Hindlimb muscle (tissue), 1 donor: Measurements from ENCODE around the gene ST3GAL3. TPM values are rescaled to one million over a fixed set of nuclear protein-coding genes. Genes with fewer than 3 reads are reported as not detected.
"Not testable (repeated sequence)": the region's sequence is repeated elsewhere in the genome, so short reads cannot be mapped to it uniquely, and the experiment has no call there.

Source experiments
- DNase-seq: peaks from one replicate; pipeline ENCODE4 v3.0.0-alpha.2; 2013
- polyA plus RNA-seq: library from polyadenylated mRNA; unstranded; fragments of 120-200 nt; gene quantifications from one replicate; pipeline ENCODE4 v1.2.1, GENCODE V29; 2013; ENCODE audit not compliant: insufficient read length

ST3GAL3 gene
- polyA plus RNA-seq, 1 donor: 36.4 TPM

DNA sequence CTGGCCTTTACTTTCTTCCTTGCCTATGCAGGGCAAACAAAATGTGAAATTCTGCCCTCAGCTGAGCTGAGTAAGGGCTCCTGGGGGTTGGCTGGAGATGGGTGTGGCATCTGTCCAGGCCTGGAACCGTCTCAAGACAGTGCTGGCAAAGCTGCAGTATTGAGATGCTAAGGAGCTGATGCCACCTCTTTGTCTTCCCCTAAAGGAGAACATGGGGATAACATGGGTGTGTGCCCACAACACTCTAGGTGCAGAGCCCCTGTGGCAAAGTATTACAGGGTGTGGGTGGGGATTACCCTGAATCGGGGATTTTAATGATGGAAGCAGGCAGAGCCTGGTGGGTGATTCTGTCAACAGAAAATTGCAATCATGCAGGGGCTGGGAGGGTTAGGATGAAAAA lies 2.5 kb upstream of the ST3GAL3 start:
- DNase-seq: no peak

DNA sequence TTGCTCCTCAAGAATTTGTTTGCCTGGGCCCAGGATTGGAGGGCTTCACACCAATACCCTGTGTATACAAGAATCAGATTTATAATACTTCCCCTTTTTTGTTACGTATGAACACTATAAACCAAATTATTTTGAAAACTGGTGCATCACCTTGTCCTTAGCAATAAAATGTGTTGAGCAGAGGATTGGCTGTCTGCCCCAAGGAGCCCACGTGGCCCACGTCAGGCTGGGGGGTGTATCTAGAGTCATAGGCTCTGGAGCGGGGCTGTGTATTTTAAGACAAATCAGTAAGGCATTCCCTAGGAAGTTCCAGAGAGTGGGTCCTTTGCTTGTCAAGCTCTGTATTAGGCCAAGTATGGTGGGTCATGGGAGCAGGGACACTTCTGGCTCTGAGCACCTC lies 2.0 kb upstream of the ST3GAL3 start:
- DNase-seq: no peak

DNA sequence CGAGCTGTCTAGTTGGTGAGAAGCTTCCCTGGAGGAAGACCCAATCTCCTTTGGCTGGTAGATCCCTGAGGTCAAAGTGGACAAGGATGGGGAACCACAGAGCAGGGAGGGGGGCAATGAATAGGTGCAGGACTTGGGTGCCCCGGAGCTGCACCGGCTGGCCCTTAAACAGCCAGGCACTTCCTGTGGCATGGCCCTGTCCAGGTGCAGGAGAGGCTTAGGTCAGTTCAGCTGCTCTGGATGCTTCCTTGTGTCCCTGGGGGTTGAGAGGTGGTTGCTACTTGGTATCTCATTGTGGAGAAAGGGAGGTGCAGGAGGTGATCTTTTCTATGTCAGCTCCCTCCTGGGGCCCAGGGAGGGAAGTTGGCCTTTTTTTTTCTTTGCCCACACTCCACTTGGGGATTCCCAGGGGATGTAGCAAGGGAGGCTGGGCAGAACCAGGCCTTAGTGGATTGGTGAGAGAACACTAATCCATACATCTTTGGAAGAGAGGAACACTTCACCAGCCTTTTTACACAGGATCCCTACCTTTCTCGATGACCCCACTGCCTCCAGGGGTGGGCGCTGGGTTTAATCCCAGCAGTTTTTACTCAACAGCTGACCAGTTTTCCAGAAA lies 1.2 kb upstream of the ST3GAL3 start:
- no peak for DNase-seq

DNA sequence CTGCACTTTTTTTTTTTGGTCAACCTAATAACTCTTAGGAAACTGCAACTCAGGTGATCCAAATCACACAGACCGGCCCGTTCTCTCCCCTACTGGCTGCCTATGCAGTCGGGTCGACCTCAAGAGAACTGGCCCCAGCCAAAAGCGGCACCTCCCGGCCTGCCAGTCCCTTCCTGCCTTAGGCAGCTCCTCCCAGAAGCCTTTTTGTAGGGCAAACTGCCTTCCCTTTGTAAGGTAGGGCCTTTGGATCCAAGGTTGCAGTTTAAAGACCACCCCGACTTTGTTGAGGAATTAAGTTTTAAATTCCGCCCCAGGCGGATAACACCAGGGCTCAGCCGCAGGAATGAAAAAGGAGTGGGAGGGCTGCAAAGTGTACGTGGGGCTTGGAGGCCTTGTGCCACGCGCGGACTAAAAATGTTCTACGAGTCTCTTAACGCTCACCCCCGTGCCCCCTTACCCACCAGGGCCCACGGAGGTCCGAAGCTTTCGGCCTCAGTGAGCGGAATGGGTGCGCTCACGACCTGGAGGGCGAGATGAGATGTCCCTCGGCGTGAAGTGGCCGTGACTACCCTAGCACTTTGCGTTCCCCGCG lies 642 bp upstream of the ST3GAL3 start:
- no peak for DNase-seq

DNA sequence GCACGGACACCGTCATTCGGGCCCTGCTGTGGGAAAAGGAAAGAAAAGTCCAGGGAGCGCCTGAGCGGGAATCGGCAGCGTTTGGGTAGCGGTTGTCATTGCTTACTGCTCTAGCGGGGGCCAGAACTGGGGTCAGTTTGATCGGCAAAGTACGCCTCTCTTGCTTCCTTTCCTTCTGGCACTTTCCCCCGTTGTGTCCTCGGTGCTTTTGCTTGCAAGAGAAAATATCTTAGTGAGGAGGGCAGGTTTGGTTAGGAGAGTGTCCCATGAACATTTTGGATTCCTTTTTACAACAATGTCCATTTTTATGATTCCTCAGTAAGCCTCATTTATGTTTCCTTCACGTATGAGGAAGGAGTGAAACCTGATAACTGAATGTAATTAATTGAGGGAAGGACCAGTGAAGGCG lies 670 bp downstream of the ST3GAL3 start:
- no peak for DNase-seq

DNA sequence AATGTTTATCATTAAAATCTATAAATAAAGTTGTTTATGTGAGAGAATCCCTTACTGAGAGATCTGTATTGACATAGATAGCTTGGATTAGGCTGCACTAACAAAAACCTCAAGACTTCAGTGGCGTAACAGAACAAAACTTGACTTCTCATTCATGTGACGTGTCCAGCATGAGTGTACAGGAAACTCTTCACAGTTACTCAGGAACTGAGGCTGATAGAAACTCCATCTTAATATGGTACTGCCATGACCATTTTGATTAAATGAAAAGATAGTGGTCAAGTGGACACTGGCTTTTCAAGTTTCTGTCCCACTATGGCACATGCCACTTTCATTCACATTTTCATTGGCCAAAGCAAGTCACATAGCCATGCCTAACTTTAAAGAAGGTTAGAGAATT lies 3.7 kb downstream of the ST3GAL3 start:
- no peak for DNase-seq

DNA sequence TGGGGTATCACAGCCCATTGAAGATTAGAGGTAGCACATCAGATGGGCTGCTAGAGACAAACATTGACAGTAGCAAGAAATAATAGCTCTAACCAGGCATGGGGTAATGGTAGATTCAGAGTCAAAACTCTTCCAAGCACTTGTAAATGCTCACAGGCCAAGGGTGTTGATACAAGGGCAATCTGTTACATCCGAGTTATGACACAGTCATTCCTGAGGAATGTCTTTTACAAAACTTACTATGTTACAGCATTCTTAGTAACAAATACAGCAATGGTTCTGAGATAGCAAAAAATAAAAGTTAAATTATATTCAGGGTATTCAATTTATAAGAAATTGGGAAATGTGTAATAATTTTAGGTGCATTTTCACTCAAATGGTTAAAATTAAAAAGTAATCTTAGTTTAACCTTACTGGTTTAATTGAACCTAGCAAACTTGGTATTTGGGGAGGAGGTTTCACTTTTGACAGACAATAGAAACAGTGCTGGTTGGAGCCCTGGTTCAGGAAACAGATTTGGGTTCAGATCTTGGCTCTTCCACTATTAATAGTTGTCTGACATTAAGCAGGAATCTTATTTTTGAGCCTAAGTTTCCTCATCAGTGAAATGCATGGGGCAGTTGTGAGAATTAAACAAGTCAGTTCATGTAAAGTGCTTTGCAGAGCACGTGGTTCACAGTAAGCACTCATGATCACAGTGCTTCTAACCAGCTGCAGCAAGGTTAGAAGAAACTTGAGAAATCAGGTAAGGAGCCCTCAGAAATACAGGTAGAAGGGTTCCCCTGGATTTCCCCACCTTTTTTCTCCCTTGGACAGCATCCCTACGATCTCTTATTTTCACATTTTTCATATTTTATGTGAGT lies 4.4 kb downstream of the ST3GAL3 start:
- no peak for DNase-seq

DNA sequence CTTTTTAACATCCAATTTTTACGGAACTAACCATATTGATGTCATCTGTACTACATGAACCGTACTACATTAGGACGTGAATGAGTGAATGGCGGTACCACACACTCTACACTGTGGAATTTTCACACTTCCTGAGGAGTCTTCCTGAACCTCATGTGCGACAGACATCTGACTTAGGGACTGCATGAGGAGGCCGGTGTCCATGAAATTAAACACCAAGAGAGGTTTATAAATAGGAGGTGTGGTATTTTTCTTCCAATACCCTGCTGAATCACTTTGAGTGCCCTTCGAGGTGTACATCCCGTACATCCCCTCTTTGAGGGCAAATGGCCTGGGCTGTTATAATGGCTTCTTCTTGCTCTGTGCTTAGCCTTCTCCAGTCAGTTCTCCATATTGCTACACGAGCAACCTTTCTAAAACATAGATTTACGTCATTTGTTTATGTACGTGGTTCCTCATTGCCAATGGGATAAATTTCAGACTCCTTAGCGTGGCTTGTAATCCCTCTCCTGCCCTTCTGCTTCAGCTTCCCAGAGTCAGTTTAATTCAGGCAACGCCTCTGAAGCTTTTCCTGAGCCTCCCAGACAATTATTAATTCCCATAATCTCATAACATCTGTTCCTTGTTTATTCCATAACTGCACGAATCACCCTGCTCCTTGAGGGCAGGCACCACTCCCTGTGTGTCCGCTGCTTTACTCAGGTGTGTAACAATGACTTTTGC lies 9.4 kb downstream of the ST3GAL3 start:
- DNase-seq: no peak

DNA sequence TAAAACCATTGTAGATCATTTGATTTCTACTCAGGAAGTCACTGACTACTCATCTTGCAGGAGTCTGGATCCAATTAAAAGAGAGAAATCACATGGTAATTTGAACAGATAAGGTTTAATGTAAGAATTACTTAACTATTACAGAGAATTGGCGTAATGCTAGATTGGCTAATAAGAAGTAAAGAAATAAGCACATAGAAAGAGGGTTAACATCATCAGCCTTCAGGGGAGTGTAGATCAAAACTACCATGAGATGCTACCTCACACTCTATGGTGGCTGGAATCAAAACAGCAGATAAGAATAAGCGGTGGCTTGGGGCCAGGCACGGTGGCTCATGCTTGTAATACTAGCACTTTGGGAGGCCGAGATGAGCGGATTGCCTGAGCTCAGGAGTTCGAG lies 11.7 kb downstream of the ST3GAL3 start:
- no peak for DNase-seq

DNA sequence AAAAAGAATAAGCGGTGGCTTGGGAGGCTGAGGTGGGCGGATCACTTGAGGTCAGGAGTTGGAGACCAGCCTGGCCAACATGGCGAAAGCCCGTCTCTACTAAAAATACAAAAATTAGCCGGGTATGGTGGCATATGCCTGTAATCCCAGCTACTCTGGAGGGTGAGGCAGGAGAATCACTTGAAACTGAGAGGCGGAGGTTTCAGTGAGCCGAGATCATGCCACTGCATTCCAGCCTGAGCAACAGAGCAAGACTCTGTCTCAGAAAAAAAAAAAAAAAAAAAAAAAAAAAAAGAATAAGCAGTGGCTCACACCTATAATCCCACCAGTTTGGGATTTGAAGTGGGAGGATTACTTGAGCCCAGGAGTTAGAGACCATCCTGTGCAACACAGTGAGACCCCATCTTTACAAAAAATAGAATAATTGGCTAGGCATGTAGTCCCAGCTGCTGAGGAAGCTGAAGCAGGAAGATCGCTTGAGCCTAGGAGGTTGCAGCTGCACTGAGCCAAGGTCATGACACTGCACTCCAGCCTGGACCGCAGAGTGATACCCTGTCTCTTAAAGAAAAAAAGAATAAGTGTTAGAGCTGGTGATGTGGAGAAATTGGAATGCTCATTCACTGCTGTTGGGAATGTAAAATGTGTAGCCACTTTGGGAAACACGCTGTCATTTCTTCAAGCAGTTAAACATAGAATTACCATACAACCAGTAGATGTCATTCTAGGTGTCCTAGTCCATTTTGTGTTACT lies 12.5 kb downstream of the ST3GAL3 start:
- not testable (repeated sequence) for DNase-seq

DNA sequence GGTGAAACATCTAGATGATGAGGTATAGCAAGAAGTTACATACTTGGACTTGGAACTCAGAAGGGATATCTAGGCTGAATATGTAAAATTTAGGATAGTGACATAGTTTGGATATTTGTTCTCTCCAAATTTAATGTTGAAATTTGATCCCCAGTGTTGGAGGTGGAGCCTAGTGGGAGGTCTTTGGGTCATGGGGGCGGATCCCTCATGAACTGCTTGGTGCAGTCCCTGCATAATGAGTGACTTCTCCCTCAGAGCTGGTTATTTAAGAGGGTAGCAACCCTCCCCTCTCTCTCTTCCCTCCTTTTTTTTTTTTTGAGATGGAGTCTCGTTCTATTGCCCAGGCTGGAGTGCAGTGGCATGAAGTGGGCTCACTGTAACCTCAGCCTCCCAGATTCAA lies 15.5 kb downstream of the ST3GAL3 start:
- DNase-seq: no peak

DNA sequence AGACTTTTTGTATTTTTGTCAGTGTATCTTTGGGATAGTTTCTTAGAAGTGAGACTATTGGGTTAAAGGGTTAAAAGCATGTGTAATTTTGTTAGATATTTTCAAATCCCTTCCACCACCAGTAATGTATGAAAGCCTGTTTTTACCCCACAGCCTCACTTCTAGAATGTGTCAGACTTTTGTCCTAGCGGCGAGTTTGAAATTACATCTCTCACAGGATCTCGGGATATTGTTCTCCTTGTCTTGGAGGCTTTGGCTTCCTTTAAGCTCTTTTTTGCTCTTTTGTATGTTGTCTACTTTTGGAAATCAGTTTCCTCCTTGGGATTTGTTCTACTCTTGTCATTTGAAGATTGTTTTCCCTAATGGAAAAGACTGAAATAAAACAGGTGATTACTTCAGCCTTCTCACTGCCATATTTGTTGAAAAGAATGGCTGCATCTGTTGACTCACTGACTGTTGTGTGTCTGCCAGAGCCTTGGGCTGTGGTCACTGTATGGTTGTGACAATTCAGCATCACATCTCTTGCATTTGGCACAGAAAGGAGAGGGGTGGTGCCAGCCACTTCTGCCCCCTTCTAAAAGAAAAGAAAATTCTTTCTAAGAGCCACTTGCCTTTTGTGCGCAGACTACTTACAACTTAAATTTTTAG lies 22.6 kb downstream of the ST3GAL3 start:
- no peak for DNase-seq

DNA sequence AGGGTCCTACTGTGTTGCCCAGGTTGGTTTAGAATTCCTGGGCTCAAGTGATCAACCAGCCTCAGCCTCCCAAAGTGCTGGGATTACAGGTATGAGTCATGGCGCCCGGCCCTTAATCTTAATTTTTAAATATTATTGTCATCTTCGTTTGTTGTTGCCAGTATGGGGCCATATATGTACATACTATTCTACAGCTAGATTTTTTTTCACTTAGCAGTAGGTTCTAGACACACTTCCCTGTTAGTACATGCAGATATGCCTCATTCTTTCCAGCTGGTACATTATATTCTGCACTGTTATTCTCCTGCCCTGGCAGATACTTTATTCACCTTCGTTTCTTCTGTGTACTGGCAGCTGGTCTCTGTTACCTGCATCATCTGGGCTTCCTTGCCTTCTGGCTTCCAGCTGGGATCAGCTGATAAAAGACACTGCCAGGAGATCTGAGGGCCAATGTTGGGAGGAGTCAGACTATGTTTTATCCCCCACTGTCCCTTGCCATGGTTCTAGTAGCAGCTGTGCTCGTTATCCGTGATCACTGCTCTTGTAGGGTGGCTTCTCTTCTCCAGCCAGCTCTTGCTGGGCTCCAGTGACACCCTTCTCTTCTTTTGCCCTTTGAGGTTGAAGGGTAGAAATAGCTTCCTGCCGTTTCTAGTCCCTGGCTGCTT lies 24.7 kb downstream of the ST3GAL3 start:
- no peak for DNase-seq

DNA sequence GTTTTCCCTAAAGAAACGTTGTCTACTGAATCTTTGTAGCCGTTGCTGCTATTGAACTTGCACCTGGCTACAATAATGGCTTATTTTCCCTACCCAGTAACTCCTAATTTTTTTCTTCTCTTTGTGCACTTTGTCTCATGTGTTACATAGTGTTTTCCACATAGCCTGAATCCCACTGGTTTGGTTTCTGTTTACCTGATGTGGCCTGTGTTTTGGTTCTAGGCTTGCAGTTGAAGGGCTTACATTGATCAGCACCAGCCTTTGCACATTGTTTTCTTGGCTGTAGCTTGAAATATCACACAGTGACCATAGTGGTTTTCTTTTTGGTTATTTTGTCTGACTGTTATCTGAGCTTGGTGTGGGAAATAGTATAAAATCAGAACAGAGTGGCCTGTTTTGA lies 29.5 kb downstream of the ST3GAL3 start:
- DNase-seq: no peak

DNA sequence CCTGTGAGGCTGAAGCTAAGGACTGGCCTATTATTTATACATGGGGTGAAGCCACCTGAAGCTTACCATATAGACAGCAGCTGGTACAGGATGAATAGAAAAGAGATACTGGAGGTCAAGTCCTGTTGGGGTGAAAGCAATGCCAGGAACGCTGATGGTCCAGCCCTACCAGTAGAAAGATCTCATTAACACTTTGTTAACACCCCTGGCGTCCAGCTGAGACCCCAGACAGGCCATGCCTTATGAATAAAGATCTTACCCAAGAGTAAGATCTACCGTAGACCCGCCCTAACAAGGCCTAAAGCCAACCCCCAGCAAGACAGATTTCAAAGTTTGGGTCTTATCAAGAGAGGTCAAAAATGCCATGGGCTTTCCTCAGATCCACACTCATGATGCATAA lies 34.7 kb downstream of the ST3GAL3 start:
- no peak for DNase-seq

DNA sequence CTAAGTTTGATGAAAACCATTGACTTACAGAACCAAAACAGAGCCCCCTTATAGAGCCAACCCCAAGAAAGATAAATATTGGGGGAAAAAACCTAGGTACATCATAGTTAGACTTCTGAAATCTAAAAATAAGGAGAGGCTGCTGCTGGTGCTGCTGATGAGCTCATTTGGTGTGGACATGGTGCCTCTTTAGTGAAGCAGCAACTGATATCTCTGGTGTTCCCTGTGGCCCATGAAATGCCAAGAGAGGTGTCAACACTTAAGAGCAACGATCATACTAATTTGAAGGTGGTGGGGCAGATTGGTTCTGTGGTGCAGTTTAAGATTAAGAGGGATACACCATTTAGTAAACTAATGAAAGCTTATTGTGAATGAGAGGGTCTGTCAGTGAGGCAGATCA lies 35.9 kb downstream of the ST3GAL3 start:
- DNase-seq: no peak

DNA sequence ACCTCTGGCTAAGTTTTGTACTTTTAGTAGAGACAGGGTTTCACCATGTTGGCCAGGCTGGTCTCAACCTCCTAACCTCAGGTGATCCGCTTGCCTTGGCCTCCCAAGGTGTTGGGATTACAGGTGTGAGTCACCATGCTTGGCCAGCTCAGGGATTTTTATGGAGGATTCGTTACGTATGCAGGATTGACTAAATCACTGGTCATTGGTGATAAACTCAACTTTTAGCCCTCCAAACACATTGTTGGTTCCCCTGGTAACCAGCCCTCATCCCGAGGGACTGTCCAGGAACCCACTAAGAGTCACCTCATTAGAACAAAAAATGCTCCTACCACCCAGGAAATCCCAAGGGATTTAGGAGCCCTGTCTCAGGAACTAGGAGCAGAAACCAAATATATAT lies 40.4 kb downstream of the ST3GAL3 start:
- no peak for DNase-seq

DNA sequence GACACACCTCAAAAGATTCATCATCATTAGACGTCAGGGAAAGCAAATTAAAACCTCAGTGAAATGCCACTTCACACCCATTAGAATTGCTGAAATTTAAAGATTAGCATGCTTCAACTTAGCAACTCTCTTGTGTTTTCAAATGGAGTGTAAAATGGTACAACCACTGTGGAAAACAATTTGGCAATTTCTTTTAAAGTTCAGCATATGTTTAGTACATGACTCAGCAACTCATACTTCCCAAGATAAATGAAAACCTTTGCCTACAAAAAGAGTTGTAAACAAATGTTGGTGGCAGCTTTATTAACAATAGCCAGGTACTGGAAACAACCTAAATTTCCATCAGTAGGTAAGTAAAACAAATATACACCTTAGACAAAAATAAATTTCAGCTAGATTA lies 42.7 kb downstream of the ST3GAL3 start:
- DNase-seq: no peak

DNA sequence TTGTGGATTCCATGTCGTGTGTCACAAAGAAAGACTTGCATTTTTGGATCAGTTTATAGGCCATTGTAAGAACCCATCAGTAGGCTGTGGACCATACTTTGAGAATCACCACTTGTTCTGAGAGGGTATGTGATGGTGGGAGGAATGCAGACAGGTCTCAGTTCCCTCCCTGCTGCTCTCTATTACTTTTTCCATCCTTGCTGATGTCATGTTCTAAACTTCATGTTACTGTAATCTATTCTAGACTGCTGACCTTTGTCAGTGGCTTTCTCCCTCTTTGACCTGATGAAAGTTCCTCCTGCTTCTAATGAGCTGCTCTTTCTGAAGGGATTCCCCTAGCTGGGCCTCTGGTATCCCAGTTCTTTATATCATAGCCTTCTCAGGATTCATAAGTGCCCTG lies 46.1 kb downstream of the ST3GAL3 start:
- DNase-seq: no peak

DNA sequence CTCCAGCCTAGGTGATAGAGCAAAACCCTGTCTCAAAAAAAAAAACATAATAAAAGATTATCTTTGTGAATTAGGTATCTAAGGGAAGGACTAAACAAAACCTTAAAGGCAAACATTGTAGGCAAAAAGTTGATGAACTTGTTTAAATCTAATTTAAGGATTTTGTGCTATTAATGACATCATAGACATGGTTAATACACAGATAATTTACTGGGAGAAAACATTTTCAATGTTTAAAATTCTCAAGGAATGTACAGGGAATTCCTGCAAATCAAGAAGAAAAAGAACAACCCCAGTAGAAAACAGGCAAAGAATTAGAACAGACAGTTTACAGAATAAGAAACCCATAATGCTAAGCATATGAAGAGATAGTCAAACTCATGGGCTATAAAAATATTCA lies 47.6 kb downstream of the ST3GAL3 start:
- DNase-seq: no peak

DNA sequence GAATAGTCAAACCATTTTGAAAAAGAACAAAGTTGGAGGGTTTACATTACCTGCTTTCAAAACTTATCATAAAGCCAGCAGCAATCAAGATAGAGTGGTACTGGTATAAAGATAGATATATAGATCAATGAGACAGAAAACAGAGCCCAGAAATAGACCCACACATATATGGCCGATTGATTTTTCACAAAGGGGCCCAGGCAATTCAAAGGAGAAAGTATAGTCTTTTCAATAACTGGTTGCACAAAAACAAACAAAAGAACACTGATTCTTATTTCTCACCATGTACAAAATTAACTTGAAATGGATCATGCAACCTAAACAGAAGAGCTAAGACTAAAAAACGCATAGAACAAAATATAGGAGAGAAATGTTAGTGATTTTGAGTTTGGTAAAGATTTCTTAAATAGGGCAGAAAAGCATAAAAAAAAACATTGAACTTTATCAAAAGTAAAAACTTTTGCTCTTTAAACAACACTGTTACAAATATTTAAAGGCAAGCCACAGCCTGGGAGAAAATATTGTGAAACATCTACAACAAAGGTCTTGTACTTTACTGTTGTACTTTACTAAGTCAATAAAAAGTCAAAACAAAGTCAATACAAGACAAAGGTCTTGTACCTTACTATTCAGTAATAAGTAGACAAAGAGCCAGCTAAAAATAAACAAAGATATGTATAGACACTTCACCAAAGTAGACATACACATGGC lies 50.2 kb downstream of the ST3GAL3 start:
- no peak for DNase-seq
